Dermis microvascular lymphatic vessel endothelial cell (primary cell): ENCODE results near the gene STRA8. TPM values are rescaled to one million over a fixed set of nuclear protein-coding genes. Genes with fewer than 3 reads are reported as not detected.

Experiments
- total RNA-seq: library from RNA; depleted of rRNA; stranded (reverse); fragments of >200 nt; gene quantifications from 2 replicates; pipeline ENCODE4 v1.2.1, GENCODE V29; 2014

STRA8 gene
- total RNA-seq, 1 donor from 2014 or later = not detected

Other genes starting within 250 kb of the STRA8 start
- 0.51 and 1.0 TPM in 2 replicates for gene AGBL3, start 247.3 kb upstream of the STRA8 start, total RNA-seq
- 18.5 and 49.4 TPM in 2 replicates for gene TMEM140, start 85.8 kb upstream of the STRA8 start, total RNA-seq
- gene CYREN, start 63.1 kb upstream of the STRA8 start, total RNA-seq = 12.3 and 12.7 TPM in 2 replicates
- gene WDR91, start 22.3 kb upstream of the STRA8 start, total RNA-seq = 3.0 and 5.3 TPM in 2 replicates